Endothelial cell of umbilical vein (primary cell): ENCODE measurements around the gene PCGF2. TPM values are rescaled to one million over a fixed set of nuclear protein-coding genes. Genes with fewer than 3 reads are reported as not detected.

Experiments used
- BruUV-seq: library from RNA; stranded (reverse); fragments of 400-500 nt; replicated peaks from 2 replicates; lab custom pipeline; 2021; lab: Mats Ljungman, UMichigan
- CTCF ChIA-PET: fragments of 300-600, 350-600 bp; sonication (Branson Sonifier 250); formaldehyde crosslinking; loops from one replicate; lab custom pipeline; 2021; ENCODE audit warnings: antibody characterized with exemption, inconsistent platforms; lab: Charles Lee
- POLR2A ChIA-PET: fragments of 300-600, 350-600 bp; sonication (Branson Sonifier 250); formaldehyde crosslinking; loops from one replicate; lab custom pipeline; 2021; ENCODE audit warnings: antibody characterized with exemption, inconsistent platforms; lab: Charles Lee
- DNase-seq: peaks from one replicate; pipeline ENCODE4 v3.0.0-alpha.2; 2011; ENCODE audit warnings: low read depth, low spot score
- FAIRE-seq: peaks from 2 replicates; lab custom pipeline; 2011; peaks lifted over from hg19 to GRCh38; lab: Jason Lieb, UNC
- H2AFZ ChIP-seq: 2 replicates; pipeline ENCODE4 v1.6.0; 2012; ENCODE audit warnings: low read depth, low read length, control low read depth, inconsistent platforms
- H3K27ac ChIP-seq: 2 replicates; pipeline ENCODE4 v1.5.1; 2011; ENCODE audit warnings: low read depth, mild to moderate bottlenecking, control low read depth, low read length, moderate library complexity; ENCODE audit not compliant: insufficient read depth
- H3K27me3 ChIP-seq, 2 experiments: 2 replicates each; pipeline versions ENCODE4 v1.6.0 to v1.6.1; 2011; ENCODE audit warnings: low read length in 2 of 2, mixed read lengths in 1 of 2; ENCODE audit not compliant: control insufficient read depth in 2 of 2, insufficient read depth in 2 of 2
- H3K36me3 ChIP-seq, 2 experiments: 2 replicates in 1 of 2; 3 replicates in 1 of 2; pipeline ENCODE4 v1.5.1; 2011; ENCODE audit warnings: low read length in 2 of 2, mild to moderate bottlenecking in 1 of 2, moderate library complexity in 1 of 2; ENCODE audit not compliant: control insufficient read depth in 2 of 2, insufficient read depth in 2 of 2; ENCODE audit errors: extremely low read depth in 1 of 2
- H3K4me1 ChIP-seq: 3 replicates; pipeline ENCODE4 v1.5.1; 2011; ENCODE audit warnings: mild to moderate bottlenecking, low read length; ENCODE audit not compliant: control insufficient read depth, insufficient read depth; ENCODE audit errors: extremely low read depth
- H3K4me2 ChIP-seq: 2 replicates; pipeline ENCODE4 v1.6.1; 2011; ENCODE audit warnings: low read length, control low read depth, mixed read lengths; ENCODE audit not compliant: insufficient read depth
- H3K4me3 ChIP-seq, 3 experiments: fragments of 200-600 bp in 1 of 3; sonication (generic), shearing (Covaris generic) in 1 of 3; replicated peaks in 1 of 3; 2 replicates each; pipeline ENCODE4 v1.5.1; 2011 to 2016; ENCODE audit warnings: control low read depth in 3 of 3, low read length in 3 of 3, mild to moderate bottlenecking in 2 of 3, inconsistent platforms in 1 of 3, low read depth in 1 of 3, moderate library complexity in 1 of 3; ENCODE audit not compliant: insufficient read depth in 1 of 3
- H3K79me2 ChIP-seq: 2 replicates; pipeline ENCODE4 v1.6.0; 2012; ENCODE audit warnings: low read length, inconsistent platforms; ENCODE audit not compliant: control insufficient read depth, insufficient read depth
- H3K9ac ChIP-seq: replicated peaks from 2 replicates; pipeline ENCODE3; 2011; ENCODE audit warnings: low read length, control low read depth; ENCODE audit not compliant: insufficient read depth; ENCODE audit errors: extremely low read depth
- H3K9me1 ChIP-seq: replicated peaks from 3 replicates; pipeline ENCODE4 v1.6.0; 2011; ENCODE audit warnings: mild to moderate bottlenecking, low read length; ENCODE audit not compliant: control insufficient read depth, insufficient read depth; ENCODE audit errors: extremely low read depth
- H3K9me3 ChIP-seq: replicated peaks from 2 replicates; pipeline ENCODE4 v1.5.1; 2012; ENCODE audit warnings: low read length, inconsistent platforms; ENCODE audit not compliant: control insufficient read depth, insufficient read depth
- H4K20me1 ChIP-seq: replicated peaks from 2 replicates; pipeline ENCODE3; 2011; ENCODE audit warnings: mild to moderate bottlenecking, low read length; ENCODE audit not compliant: control insufficient read depth, insufficient read depth; ENCODE audit errors: extremely low read depth
- EZH2 ChIP-seq: IDR thresholded peaks from 2 replicates; pipeline ENCODE4 v1.6.1; 2012; ENCODE audit warnings: borderline replicate concordance, low read depth, mild to moderate bottlenecking, moderate library complexity, low read length, inconsistent platforms; ENCODE audit not compliant: severe bottlenecking
- FOS ChIP-seq: IDR thresholded peaks from 2 replicates; pipeline ENCODE4 v1.6.1; 2011; ENCODE audit warnings: mild to moderate bottlenecking, low read length, moderate library complexity, borderline replicate concordance; ENCODE audit not compliant: insufficient read depth
- GATA2 ChIP-seq: IDR thresholded peaks from 2 replicates; pipeline ENCODE4 v1.7.0; 2011; ENCODE audit warnings: low read depth, mild to moderate bottlenecking, moderate library complexity, mixed read lengths, low read length; ENCODE audit not compliant: insufficient read length, insufficient read depth
- JUN ChIP-seq: IDR thresholded peaks from 2 replicates; pipeline ENCODE4 v1.6.1; 2011; ENCODE audit warnings: borderline replicate concordance, low read depth; ENCODE audit not compliant: insufficient read length, insufficient read depth
- MYC ChIP-seq: IDR thresholded peaks from one replicate; pipeline ENCODE4 v1.6.1; 2011; ENCODE audit warnings: mild to moderate bottlenecking, low read depth, low read length
- POLR2A ChIP-seq: IDR thresholded peaks from 2 replicates; pipeline ENCODE4 v1.6.1; 2012; ENCODE audit warnings: low read depth, mild to moderate bottlenecking, control low read depth, low read length
- POLR2AphosphoS5 ChIP-seq: IDR thresholded peaks from 2 replicates; pipeline ENCODE4 v1.6.1; 2012; ENCODE audit warnings: low read depth, mild to moderate bottlenecking, control low read depth, low read length, moderate library complexity; ENCODE audit not compliant: insufficient read depth
- dilution Hi-C: fragments of 300-500 bp; cut with MboI; formaldehyde crosslinking; loops from one replicate; pipeline ENCODE4 v1.15.0; 2019; ENCODE audit warnings: low sequenced_read_pairs; ENCODE audit not compliant: extremely low pct_ligation_motif_present
- intact Hi-C: fragments of 100-400 bp; cut with micrococcal nuclease; formaldehyde crosslinking; loops from one replicate; pipeline ENCODE4 v1.10.0; 2022
- polyA plus RNA-seq, 4 experiments: library from polyadenylated mRNA; depleted of rRNA in 3 of 4; stranded (reverse) in 3 of 4; unstranded in 1 of 4; fragments of >200 nt; gene quantifications; 2 replicates each; pipeline versions ENCODE4 v1.2.1 to v1.2.3, GENCODE V29; 2011 to 2012; ENCODE audit warnings: missing spikeins in 1 of 4
- total RNA-seq: library from RNA; stranded (reverse); gene quantifications from 2 replicates; pipeline ENCODE4 v1.2.3, GENCODE V29; 2021
- TF ChIP-seq, protein P1 (sequence below): IDR thresholded peaks from 2 replicates; pipeline ENCODE4 v1.6.1; 2011; ENCODE audit not compliant: insufficient read depth, insufficient read length
- TF ChIP-seq, protein P2 (sequence below), 2 donors: IDR thresholded peaks; 1 replicate in 1 of 2; 2 replicates in 1 of 2; pipeline ENCODE4 v1.5.1; 2011; ENCODE audit warnings: low read length in 2 of 2, mild to moderate bottlenecking in 2 of 2, moderate library complexity in 2 of 2, control low read depth in 1 of 2, inconsistent platforms in 1 of 2, low read depth in 1 of 2; ENCODE audit not compliant: insufficient read depth in 1 of 2; ENCODE audit errors: extremely low read depth in 1 of 2

PCGF2 gene
- total and polyA plus RNA-seq, 2 donors (not counting 3 experiments of a cell fraction or from before 2014, with no cell fraction given) = 39.8 to 78.4 TPM

DNA sequence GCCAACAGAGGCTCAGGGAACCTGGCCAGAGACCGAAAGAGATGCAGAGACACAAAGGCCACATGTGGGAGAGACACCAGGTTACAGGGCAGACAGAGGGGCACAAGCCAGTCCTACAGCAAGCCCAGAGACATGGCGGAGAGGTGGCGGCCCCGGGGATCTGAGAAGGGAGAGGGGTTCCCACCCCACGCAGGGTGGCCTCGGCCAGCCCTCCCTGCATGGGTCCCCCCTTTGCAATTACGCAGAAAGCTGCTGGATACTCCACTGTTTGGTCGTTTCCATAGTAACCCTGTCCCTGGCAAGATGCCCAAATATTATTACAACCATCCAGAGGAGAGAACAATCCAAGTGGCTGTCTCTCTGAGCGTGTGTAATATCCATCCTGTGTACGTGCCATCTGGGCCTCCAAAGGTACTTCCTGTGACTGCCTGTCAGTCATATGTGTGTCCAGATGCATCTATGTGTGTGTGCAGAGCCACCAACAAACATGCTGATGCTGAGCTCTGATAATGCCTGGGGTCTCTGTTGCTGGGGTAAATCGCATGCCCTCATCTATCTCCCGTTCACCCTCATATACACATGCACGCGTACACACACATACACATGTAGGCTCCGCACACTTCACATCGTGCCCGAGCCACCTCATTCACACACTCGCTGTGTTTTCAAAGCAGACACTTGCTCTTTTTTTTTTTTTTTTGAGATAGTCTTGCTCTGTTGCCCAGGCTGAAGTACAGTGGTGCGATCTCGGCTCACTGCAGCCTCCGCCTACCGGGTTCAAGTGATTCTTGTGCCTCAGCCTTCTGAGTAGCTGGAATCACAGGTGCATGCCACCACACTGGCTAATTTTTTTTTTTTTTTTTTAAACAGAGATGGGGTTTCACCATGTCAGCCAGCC, 5.5 kb downstream of the PCGF2 start:
- intact Hi-C loops (no loop called here), dilution Hi-C loops (no loop called here)
- peaks cover 2% of the 10 kb centered on the region for H4K20me1 ChIP-seq
- TF ChIP-seq, protein P1, sequence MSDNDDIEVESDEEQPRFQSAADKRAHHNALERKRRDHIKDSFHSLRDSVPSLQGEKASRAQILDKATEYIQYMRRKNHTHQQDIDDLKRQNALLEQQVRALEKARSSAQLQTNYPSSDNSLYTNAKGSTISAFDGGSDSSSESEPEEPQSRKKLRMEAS = no peak
- TF ChIP-seq GATA2 = no peak
- peak; percentile 19 for TF ChIP-seq POLR2AphosphoS5
- peak; percentile 63 for TF ChIP-seq POLR2A
- TF ChIP-seq MYC = no peak
- H3K9ac ChIP-seq = peak overlapping the region; percentile 10
- CTCF ChIA-PET = interaction anchor here (1.0 kb wide), 1 partner anchor 185 kb away, joined by 3 read pairs; no protein-coding TSS in a partner anchor
- no peaks in the 10 kb centered on the region for H3K9me1 ChIP-seq
- BruUV-seq = no TSS peak
- H3K4me2 ChIP-seq = no peak overlapping the region
- POLR2A ChIA-PET = interaction anchor here (0.7 kb wide), 1 partner anchor 1500 kb away, joined by 4 read pairs; no protein-coding TSS in a partner anchor
- FAIRE-seq = no peak
- no peaks in the 10 kb centered on the region for H3K27me3 ChIP-seq
- DNase-seq = peak; percentile 77
- H3K4me1 ChIP-seq = peaks cover 26% of the 10 kb centered on the region
- H3K79me2 ChIP-seq = peaks cover 81% of the 10 kb centered on the region
- no peak overlapping the region for H2AFZ ChIP-seq
- peaks cover 0 to 23% of the 10 kb centered on the region in 2 experiments for H3K36me3 ChIP-seq
- no peaks in the 10 kb centered on the region for H3K9me3 ChIP-seq
- peak overlapping the region; percentile 60 for H3K27ac ChIP-seq
- H3K4me3 ChIP-seq = no peak overlapping the region

DNA sequence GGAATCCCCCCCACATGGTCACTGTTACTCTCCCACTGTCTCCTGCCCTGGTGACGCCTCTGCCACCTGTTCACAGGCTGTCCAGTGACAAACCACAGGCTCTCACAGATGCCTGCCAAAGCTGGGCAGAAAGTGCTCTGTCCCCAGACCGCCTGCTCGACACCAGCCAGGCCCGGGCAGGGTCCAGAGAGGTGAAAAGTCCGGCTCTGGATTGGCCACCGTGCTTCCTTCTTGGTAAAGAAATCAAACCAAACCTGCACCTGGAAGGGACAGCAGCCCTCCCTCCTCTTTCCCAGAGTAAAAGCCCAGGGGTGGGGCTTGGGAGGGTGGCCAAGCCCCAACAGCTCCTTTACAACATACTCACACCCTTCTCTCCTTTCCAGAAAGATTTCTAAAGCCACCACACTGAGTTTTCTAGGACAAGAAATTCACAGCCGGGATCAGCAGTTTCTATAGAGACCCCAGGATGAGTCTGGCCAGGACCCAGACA, 6.2 kb downstream of the PCGF2 start:
- dilution Hi-C loops = no loop called here
- no peak for FAIRE-seq
- no peak for TF ChIP-seq FOS
- no peak for TF ChIP-seq POLR2AphosphoS5
- TF ChIP-seq EZH2 = no peak
- no peak for TF ChIP-seq POLR2A
- TF ChIP-seq, protein P1 = no peak
- no peak for TF ChIP-seq GATA2
- no peak for TF ChIP-seq JUN
- no peak for TF ChIP-seq MYC
- TF ChIP-seq, protein P2, sequence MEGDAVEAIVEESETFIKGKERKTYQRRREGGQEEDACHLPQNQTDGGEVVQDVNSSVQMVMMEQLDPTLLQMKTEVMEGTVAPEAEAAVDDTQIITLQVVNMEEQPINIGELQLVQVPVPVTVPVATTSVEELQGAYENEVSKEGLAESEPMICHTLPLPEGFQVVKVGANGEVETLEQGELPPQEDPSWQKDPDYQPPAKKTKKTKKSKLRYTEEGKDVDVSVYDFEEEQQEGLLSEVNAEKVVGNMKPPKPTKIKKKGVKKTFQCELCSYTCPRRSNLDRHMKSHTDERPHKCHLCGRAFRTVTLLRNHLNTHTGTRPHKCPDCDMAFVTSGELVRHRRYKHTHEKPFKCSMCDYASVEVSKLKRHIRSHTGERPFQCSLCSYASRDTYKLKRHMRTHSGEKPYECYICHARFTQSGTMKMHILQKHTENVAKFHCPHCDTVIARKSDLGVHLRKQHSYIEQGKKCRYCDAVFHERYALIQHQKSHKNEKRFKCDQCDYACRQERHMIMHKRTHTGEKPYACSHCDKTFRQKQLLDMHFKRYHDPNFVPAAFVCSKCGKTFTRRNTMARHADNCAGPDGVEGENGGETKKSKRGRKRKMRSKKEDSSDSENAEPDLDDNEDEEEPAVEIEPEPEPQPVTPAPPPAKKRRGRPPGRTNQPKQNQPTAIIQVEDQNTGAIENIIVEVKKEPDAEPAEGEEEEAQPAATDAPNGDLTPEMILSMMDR (IDR thresholded peaks at IDR 0.05; ENCODE audit: extremely low read depth in 1 of 2, insufficient read depth in 1 of 2, low read depth in 1 of 2, low read length in 2 of 2) = no peak
- Histone ChIP-seq H3K79me2 (peaks cover 74% of the 10 kb centered on the region), H3K9me3 (no peaks in the 10 kb centered on the region), H3K27ac (peak overlapping the region; percentile 60), H2AFZ (no peak overlapping the region), H4K20me1 (peaks cover 2% of the 10 kb centered on the region), H3K27me3 (no peaks in the 10 kb centered on the region), H3K9me1 (no peaks in the 10 kb centered on the region), H3K36me3 (peaks cover 0 to 27% of the 10 kb centered on the region in 2 experiments), H3K4me2 (no peak overlapping the region), H3K9ac (peak overlapping the region; percentile 10), H3K4me3 (no peak overlapping the region), H3K4me1 (peaks cover 26% of the 10 kb centered on the region)
- POLR2A ChIA-PET = no interaction called here
- BruUV-seq = no TSS peak
- CTCF ChIA-PET = interaction anchor here (1.0 kb wide), 1 partner anchor 184 kb away, joined by 3 read pairs; no protein-coding TSS in a partner anchor
- intact Hi-C loops = no loop called here
- no peak for DNase-seq
